IMR-90 (cell line): Measurements from ENCODE around the gene BCAS3. TPM values are rescaled to one million over a fixed set of nuclear protein-coding genes. Genes with fewer than 3 reads are reported as not detected.

Experiments used
- ATAC-seq: fragments of 200-7000 bp; cut with Tn5 transposase; 2 replicates; pipeline ENCODE4 v1.9.1; 2020; ENCODE audit warnings: low read depth, mild to moderate bottlenecking, moderate library complexity
- BruUV-seq: library from RNA; stranded (reverse); fragments of 400-500 nt; replicated peaks from 2 replicates; lab custom pipeline; 2021; lab: Mats Ljungman, UMichigan
- CTCF ChIA-PET: fragments of 300-600 bp; formaldehyde crosslinking; extraction: SDS; loops from one replicate; lab custom pipeline; 2021; ENCODE audit warnings: antibody characterized with exemption; lab: Yijun Ruan, JAX
- POLR2A ChIA-PET: fragments of 300-600 bp; sonication (Branson Sonifier 250); formaldehyde crosslinking; loops from one replicate; lab custom pipeline; 2022; ENCODE audit warnings: antibody characterized with exemption; ENCODE audit not compliant: unreplicated experiment; lab: Charles Lee
- DNase-seq: peaks from one replicate; pipeline ENCODE4 v3.0.0; 2013
- H2AFZ ChIP-seq: replicated peaks from 2 replicates; pipeline ENCODE3; 2013; ENCODE audit warnings: low read length, mild to moderate bottlenecking; ENCODE audit not compliant: poor library complexity
- H2AK5ac ChIP-seq: 2 replicates; pipeline ENCODE4 v1.6.1; 2013; ENCODE audit warnings: low read depth, low read length, inconsistent platforms
- H2AK9ac ChIP-seq: replicated peaks from 2 replicates; pipeline ENCODE3; 2013; ENCODE audit warnings: mild to moderate bottlenecking, low read depth, low read length, moderate library complexity; ENCODE audit not compliant: poor library complexity
- H2BK120ac ChIP-seq: 2 replicates; pipeline ENCODE4 v1.6.1; 2013; ENCODE audit warnings: low read depth, low read length, inconsistent platforms
- H2BK15ac ChIP-seq: 3 replicates; pipeline ENCODE4 v1.6.1; 2013; ENCODE audit warnings: low read depth, low read length, inconsistent platforms
- H2BK20ac ChIP-seq: 2 replicates; pipeline ENCODE4 v1.6.1; 2013; ENCODE audit warnings: low read depth, mild to moderate bottlenecking, inconsistent platforms, low read length, moderate library complexity
- H2BK5ac ChIP-seq: 2 replicates; pipeline ENCODE4 v1.6.1; 2013; ENCODE audit warnings: mild to moderate bottlenecking, low read depth, low read length, inconsistent platforms; ENCODE audit not compliant: poor library complexity, severe bottlenecking
- H3K14ac ChIP-seq: replicated peaks from 2 replicates; pipeline ENCODE4 v1.6.1; 2013; ENCODE audit warnings: low read depth, low read length, inconsistent platforms
- H3K18ac ChIP-seq: 2 replicates; pipeline ENCODE4 v1.6.1; 2013; ENCODE audit warnings: low read depth, low read length, control low read depth
- H3K23ac ChIP-seq: 2 replicates; pipeline ENCODE4 v1.6.1; 2013; ENCODE audit warnings: low read depth, low read length, inconsistent platforms
- H3K27ac ChIP-seq: 2 replicates; pipeline ENCODE4 v1.5.1; 2013; ENCODE audit warnings: mild to moderate bottlenecking, control low read depth, low read length; ENCODE audit not compliant: insufficient read depth
- H3K27me3 ChIP-seq: 2 replicates; pipeline ENCODE4 v1.6.1; 2013; ENCODE audit warnings: low read length; ENCODE audit not compliant: control insufficient read depth, insufficient read depth
- H3K36me3 ChIP-seq: 2 replicates; pipeline ENCODE4 v1.6.1; 2013; ENCODE audit warnings: low read length, mixed read lengths; ENCODE audit not compliant: control insufficient read depth, insufficient read depth
- H3K4ac ChIP-seq: 2 replicates; pipeline ENCODE4 v1.6.1; 2013; ENCODE audit warnings: low read depth, low read length, inconsistent platforms
- H3K4me1 ChIP-seq: 2 replicates; pipeline ENCODE4 v1.6.1; 2013; ENCODE audit warnings: low read length, mixed read lengths; ENCODE audit not compliant: control insufficient read depth, insufficient read depth
- H3K4me2 ChIP-seq: 2 replicates; pipeline ENCODE4 v1.6.1; 2013; ENCODE audit warnings: low read depth, mild to moderate bottlenecking, control low read depth, low read length, moderate library complexity
- H3K4me3 ChIP-seq: 2 replicates; pipeline ENCODE4 v1.5.1; 2013; ENCODE audit warnings: low read depth, mild to moderate bottlenecking, control low read depth, low read length, moderate library complexity; ENCODE audit not compliant: insufficient read depth
- H3K56ac ChIP-seq: 2 replicates; pipeline ENCODE4 v1.6.1; 2013; ENCODE audit warnings: low read length, inconsistent platforms; ENCODE audit not compliant: insufficient read depth; ENCODE audit errors: extremely low read depth
- H3K79me1 ChIP-seq, 2 experiments: 2 replicates each; pipeline ENCODE4 v1.6.1; 2013; ENCODE audit warnings: low read length in 2 of 2, inconsistent platforms in 1 of 2, low read depth in 1 of 2
- H3K9ac ChIP-seq: 2 replicates; pipeline ENCODE4 v1.6.1; 2013; ENCODE audit warnings: low read depth, low read length, control low read depth
- H3K9me1 ChIP-seq: 2 replicates; pipeline ENCODE4 v1.6.1; 2013; ENCODE audit warnings: low read length, inconsistent platforms; ENCODE audit not compliant: insufficient read depth
- H3K9me3 ChIP-seq: 2 replicates; pipeline ENCODE4 v1.6.1; 2013; ENCODE audit warnings: low read length; ENCODE audit not compliant: control insufficient read depth, insufficient read depth
- H4K20me1 ChIP-seq: 2 replicates; pipeline ENCODE4 v1.6.1; 2013; ENCODE audit warnings: low read length, inconsistent platforms; ENCODE audit not compliant: insufficient read depth
- H4K5ac ChIP-seq: 2 replicates; pipeline ENCODE4 v1.6.1; 2013; ENCODE audit warnings: mild to moderate bottlenecking, low read depth, low read length, control low read depth
- H4K8ac ChIP-seq, 2 experiments: 2 replicates each; pipeline ENCODE4 v1.6.1; 2013; ENCODE audit warnings: low read depth in 2 of 2, low read length in 2 of 2, control low read depth in 1 of 2, inconsistent platforms in 1 of 2
- H4K91ac ChIP-seq: 2 replicates; pipeline ENCODE4 v1.6.1; 2013; ENCODE audit warnings: low read depth, low read length, inconsistent platforms; ENCODE audit not compliant: insufficient read depth
- MXI1 ChIP-seq: IDR thresholded peaks from 2 replicates; pipeline ENCODE4 v1.6.1; 2012; ENCODE audit warnings: low read depth, mild to moderate bottlenecking, low read length, moderate library complexity, borderline replicate concordance
- RFX5 ChIP-seq: IDR thresholded peaks from 2 replicates; pipeline ENCODE4 v1.8.0; 2012; ENCODE audit warnings: low read depth, mild to moderate bottlenecking, low read length, moderate library complexity
- WGBS, 2 experiments: methylation state at CpG; one replicate each; pipeline versions ENCODE4 v1.1.5 to v1.1.7; 2013; ENCODE audit warnings: missing lambda C conversion rate in 2 of 2; ENCODE audit not compliant: insufficient read length in 1 of 2; ENCODE audit errors: extremely low coverage in 2 of 2; 5-methylcytosine and 5-hydroxymethylcytosine counted together
- dilution Hi-C: fragments of 300-500 bp; cut with HindIII; formaldehyde crosslinking; loops from one replicate; pipeline ENCODE4 v1.14.3; 2018; ENCODE audit warnings: low sequenced_read_pairs; ENCODE audit not compliant: unreplicated experiment
- in situ Hi-C: fragments of 300-500 bp; cut with MboI; formaldehyde crosslinking; loops from 3 replicates; pipeline ENCODE4 v1.14.3; 2019; ENCODE audit warnings: low sequenced_read_pairs, inconsistent platforms, mixed read lengths
- intact Hi-C: fragments of 100-400 bp; cut with micrococcal nuclease; formaldehyde crosslinking; loops from 2 replicates; pipeline ENCODE4 v1.10.0; 2022
- polyA plus RNA-seq, 3 experiments: library from polyadenylated mRNA; depleted of rRNA; stranded (reverse); fragments of >200 nt; gene quantifications; 2 replicates each; pipeline ENCODE4 v1.2.3, GENCODE V29; 2012; ENCODE audit warnings: low replicate concordance in 1 of 3
- total RNA-seq: library from RNA; depleted of rRNA; stranded (reverse); fragments of >200 nt; gene quantifications from 2 replicates; pipeline ENCODE4 v1.2.3, GENCODE V29; 2012
- TF ChIP-seq, protein P1 (sequence below): conservative IDR thresholded peaks from 2 replicates; pipeline ENCODE4 v1.5.1; 2012; ENCODE audit warnings: mild to moderate bottlenecking, low read depth, low read length, improper control_type of control experiment

BCAS3 gene
- total and polyA plus RNA-seq, 2 of the 4 experiments (the other 2 are of a cell fraction), result 6.3 to 27.1 TPM

DNA sequence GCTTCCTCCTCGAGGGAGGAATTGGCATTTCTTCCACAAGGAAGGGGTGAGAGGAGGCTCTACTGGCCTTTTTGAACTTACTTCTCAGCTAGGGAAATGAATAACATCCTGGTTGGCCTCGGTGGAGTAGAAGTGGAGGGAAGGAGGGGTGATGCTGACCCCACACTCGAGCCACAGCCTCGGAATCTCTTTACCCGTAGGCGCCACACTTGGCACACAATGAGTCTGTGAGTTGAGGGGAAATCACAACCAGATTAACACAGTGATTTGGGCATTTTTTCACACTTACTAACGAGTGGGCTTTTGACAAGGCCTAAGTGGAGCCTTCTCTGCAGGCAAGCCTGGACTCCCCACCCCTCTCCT, 674.7 kb downstream of the BCAS3 start:
- ATAC-seq, result peak; percentile 22; the same call in 1 of the 2 replicates
- Histone ChIP-seq H3K27me3 (no peaks in the 10 kb centered on the region), H3K23ac (peak overlapping the region; percentile 60; the same call in 1 of the 2 replicates), H2BK20ac (peak overlapping the region; percentile 46; the same call in 1 of the 2 replicates), H3K4me3 (no peak overlapping the region), H2BK120ac (peak overlapping the region; percentile 33; the same call in 1 of the 2 replicates), H2BK15ac (no peak overlapping the region; the same call in 2 of the 3 replicates), H3K9me1 (peaks cover 23% of the 10 kb centered on the region), H3K9me3 (no peaks in the 10 kb centered on the region), H3K9ac (no peak overlapping the region), H3K14ac (peak overlapping the region; percentile 74), H3K4me2 (no peak overlapping the region), H3K4ac (peak overlapping the region; percentile 42), H2AFZ (peak overlapping the region; percentile 40), H3K4me1 (peaks cover 21% of the 10 kb centered on the region), H4K20me1 (no peaks in the 10 kb centered on the region), H2BK5ac (peak overlapping the region; percentile 35), H3K18ac (peak overlapping the region; percentile 86), H3K79me1 (no peaks in the 10 kb centered on the region), H3K27ac (no peak overlapping the region), H2AK5ac (peak overlapping the region; percentile 37; the same call in 1 of the 2 replicates), H4K5ac (peak overlapping the region; percentile 81), H3K36me3 (no peaks in the 10 kb centered on the region), H2AK9ac (no peak overlapping the region), H4K8ac (peak overlapping the region; percentile 25 to 55; a peak in 3 of 4 replicates), H4K91ac (peak overlapping the region; percentile 55), H3K56ac (no peak overlapping the region)
- no peak for DNase-seq
- dilution Hi-C loops, result no loop called here
- BruUV-seq, result no TSS peak
- intact Hi-C loops, result no loop called here
- POLR2A ChIA-PET, result no interaction called here
- in situ Hi-C loops, result no loop called here
- CTCF ChIA-PET, result interaction anchor here (1.1 kb wide), 1 partner anchor 214 kb away, joined by 3 read pairs; no protein-coding TSS in a partner anchor
- 20% methylated on average over 1 of the region's 7 CpGs; no CpG with 5 or more reads in 1 of the 2 experiments for WGBS, 2 experiments
- no peak for TF ChIP-seq RFX5
- TF ChIP-seq, protein P1, sequence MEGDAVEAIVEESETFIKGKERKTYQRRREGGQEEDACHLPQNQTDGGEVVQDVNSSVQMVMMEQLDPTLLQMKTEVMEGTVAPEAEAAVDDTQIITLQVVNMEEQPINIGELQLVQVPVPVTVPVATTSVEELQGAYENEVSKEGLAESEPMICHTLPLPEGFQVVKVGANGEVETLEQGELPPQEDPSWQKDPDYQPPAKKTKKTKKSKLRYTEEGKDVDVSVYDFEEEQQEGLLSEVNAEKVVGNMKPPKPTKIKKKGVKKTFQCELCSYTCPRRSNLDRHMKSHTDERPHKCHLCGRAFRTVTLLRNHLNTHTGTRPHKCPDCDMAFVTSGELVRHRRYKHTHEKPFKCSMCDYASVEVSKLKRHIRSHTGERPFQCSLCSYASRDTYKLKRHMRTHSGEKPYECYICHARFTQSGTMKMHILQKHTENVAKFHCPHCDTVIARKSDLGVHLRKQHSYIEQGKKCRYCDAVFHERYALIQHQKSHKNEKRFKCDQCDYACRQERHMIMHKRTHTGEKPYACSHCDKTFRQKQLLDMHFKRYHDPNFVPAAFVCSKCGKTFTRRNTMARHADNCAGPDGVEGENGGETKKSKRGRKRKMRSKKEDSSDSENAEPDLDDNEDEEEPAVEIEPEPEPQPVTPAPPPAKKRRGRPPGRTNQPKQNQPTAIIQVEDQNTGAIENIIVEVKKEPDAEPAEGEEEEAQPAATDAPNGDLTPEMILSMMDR, result no peak
- TF ChIP-seq MXI1, result no peak
